GM19467 (cell line): ENCODE measurements around the gene TXLNB.
"Not testable (repeated sequence)": the region's sequence is repeated elsewhere in the genome, so short reads cannot be mapped to it uniquely, and the experiment has no call there.

Experiments used
- ATAC-seq: cut with Tn5 transposase; IDR thresholded peaks from one replicate; pipeline ENCODE4 v1.9.1; 2021; ENCODE audit warnings: mild to moderate bottlenecking, moderate library complexity; ENCODE audit not compliant: unreplicated experiment

TXLNB gene

DNA sequence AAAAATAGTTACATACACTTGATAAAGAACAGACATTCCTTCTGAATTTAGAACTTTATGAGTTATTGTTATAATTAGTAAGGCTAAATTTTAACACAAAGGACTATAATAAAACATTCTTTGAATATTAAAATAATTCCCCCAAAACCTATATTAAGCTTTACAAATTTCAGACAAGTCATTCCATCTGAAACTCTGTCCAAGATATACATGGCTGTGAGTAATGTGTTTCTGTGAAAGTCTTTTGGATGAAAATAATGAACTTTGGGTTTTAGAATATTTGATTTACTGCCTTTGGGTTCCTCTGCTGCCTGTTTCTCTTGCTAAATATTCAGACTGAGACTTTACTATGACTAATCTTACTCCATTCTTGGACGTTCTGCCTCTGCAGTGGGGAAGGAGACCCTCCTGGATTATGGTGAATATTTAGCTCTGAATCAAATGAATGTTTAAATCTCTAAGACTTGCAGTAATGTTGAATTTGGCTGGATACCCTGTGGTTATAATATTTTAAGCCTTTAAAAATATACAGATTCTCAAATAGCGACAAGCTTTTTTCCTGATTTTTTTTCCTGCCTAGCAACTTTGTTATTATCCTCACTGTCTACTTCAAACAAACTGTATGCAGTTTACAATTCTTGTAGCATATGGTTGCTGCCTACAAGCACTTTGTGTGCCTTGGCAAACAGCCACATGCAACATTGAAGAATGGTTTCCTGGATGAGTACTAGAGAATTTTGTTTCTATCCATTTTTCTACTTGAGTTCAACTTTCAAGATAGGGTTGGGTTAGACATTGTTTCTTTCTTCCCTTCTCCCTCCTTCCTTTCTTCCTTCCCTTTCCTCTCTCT is 51.4 kb downstream of the TXLNB start:
- no peak for ATAC-seq

DNA sequence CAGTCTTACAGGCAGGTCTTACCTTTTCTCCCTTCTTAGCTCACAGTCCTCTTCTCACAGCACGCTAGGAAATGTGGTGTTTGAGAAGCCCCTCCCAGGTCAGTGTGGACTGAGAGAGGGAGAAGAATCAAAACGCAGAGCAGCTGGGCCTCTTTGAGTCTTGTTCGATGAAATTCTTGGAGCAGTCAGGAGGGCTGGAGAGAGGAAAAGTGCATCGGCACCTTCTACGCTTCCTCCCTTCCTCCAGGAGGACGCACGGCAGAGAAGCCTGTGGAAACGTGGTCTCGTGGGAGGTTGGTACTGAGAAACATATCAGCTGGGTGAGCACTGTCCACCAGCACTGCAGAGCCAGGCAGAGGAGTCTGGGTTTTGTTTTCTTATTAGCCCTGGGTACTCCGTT is 52.7 kb downstream of the TXLNB start:
- no peak for ATAC-seq

DNA sequence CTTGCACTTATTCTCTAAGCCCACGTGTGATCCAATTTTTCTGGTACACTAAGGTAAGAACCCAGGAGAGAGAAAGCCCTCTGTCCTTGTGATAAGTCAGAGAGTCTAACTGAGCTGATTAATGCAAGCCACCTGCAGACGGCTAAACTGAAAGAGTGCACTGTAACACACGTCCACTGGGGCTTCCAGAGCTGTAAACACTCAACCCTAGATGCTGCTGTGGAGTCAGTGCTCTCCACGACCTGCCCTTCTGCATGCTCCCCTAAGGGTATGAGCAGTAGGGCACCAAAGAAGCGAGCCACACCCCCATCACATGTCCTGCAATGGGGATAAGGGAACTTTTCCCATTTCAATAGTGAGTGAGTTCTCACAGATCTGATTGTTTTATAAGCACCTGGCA is 55.7 kb downstream of the TXLNB start:
- no peak for ATAC-seq

DNA sequence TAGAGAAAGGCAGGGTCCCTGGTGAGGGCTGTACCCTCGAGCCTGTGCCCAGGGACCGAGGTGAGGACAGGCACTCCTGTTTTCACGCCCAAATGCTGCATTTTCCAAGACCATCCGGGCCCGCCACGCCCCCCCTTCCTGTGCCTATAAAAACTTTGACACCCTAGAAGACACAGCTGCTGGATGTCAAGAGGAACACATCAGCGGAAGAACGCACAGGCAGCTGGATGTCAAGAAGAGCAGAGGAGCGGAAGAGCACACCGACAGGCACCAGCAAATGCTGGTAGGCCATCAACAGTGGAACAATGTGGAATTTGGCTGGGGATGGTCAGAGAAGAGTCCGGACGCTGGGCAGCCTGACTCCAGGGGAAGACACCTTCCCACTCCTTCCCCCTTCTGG is 56.1 kb downstream of the TXLNB start:
- ATAC-seq = no peak

DNA sequence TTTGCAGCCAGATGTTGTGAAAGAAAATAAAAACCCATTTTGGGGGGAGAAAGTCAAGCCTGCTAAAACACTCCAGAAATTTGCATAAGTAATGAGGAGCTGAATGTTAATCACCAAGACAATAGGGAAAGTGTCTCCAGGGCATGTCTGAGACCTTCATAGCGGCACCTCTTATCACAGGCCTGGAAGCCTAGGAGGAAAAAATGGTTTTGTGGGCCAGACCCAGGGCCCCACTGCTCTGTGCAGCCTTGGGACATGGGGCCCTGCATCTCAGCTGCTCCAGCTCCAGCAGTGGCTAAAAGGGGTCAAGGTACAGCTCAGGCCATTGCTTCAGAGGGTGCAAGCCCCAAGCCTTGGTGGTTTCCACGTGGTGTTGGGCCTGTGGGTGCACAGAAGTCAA is 57.6 kb downstream of the TXLNB start:
- ATAC-seq = not testable (repeated sequence)

DNA sequence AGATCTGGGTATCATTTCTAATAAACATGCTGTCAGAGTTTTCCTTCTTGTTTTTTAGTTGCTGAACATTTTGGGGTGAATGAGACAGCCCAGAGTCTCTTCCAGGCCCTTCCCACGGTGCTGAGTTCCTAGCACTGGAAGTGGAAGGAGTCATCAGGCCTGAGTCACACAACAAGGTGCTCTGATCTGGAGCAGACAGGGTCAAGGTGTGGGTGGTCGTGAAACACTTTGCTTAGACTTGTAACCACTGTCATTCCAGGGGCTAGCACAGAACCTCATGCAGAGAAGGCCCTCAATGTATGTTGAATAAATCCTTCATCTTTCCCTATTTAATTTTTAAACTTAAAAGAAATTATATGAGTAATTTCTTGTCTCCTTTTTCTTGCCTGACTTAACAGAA is 60.6 kb downstream of the TXLNB start:
- no peak for ATAC-seq

DNA sequence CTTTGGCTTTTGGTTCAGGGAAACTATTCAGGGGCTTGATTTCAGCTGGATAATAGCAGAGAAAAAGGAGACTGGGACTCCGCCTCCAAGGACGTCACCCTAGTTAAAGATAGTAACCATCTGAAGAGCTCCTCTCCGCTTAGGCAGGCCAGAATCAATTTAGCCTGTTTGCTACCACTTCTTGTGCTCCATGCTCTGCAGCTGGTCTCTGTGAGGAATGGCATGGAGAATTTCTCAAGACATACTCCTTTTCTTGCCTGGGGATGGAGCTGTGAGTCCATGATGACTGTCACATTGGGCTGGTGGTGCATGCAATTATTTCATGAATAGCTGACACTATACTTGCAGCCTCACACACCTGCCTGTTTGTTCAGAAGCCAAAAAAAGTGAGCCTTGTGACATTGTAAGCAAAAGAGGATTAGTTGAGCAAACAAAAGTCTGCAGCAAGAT is 61.4 kb downstream of the TXLNB start:
- no peak for ATAC-seq

DNA sequence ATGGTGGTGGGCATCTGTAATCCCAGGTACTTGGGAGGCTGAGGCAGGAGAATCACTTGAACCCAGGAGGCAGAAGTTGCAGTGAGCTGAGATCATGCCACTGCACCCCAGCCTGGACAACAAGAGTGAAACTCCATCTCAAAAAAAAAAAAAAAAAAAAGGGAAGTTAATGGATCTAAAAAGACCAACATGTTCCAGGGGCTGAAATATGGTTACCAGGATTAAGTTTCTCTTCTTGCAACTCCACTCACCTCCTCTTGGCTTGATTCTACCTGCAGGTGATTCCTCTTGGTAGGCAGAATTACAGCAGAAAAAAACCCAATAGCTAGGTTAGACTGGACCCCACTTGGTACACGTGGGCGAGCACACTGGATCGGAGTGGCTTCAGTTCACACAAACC is 63.4 kb downstream of the TXLNB start:
- ATAC-seq = not testable (repeated sequence)

DNA sequence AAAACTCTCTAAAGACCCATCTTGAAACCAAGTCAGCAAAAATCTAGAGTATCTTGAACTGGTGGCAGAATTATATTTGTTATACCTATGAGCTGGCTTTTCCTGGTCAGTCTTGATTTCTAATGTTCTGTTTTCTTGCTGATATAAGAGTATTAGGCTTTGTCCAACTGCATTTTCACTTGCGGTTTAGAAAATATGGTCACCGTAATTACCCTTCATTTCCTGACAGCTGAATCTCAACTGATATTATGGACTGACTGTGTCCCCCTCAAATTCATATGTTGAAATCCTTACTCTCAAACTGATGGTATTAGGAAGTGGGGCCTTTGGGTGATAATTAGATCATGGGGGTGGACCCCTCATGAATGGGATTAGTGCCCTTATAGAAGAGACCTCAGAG is 72.1 kb downstream of the TXLNB start:
- no peak for ATAC-seq

DNA sequence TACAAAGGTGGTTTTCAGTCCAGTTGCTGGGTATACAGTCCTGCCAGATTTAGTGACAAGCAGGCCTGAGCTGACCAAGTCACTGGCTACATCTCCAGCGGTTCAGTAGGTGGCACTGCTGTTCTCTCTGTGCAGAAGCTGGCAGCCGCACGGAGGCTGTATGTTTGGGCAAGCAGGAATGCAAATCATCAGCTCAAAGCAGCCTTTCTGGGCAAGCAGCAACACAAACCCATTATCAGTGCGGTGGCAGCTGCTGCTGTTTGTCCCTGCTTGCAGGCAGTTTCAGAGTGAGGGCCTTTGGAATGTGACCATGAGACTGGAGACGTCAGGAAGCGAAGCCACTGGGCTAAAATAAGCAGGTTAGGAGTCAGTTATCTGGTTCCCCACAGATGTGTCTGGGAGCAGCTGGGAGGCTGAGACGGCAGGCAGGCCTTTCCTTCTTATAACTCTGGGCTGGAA is 72.5 kb downstream of the TXLNB start:
- peak; percentile 100 for ATAC-seq

DNA sequence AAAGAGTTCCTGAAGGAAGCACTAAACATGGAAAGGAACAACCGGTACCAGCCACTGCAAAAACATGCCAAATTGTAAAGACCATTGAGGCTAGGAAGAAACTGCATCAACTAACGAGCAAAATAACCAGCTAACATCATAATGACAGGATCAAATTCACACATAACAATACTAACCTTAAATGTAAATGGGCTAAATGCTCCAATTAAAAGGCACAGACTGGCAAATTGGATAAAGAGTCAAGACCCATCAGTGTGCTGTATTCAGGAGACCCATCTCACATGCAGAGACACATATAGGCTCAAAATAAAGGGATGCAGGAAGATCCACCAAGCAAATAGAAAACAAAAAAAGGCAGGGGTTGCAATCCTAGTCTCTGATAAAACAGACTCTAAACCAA is 79.3 kb downstream of the TXLNB start:
- not testable (repeated sequence) for ATAC-seq

DNA sequence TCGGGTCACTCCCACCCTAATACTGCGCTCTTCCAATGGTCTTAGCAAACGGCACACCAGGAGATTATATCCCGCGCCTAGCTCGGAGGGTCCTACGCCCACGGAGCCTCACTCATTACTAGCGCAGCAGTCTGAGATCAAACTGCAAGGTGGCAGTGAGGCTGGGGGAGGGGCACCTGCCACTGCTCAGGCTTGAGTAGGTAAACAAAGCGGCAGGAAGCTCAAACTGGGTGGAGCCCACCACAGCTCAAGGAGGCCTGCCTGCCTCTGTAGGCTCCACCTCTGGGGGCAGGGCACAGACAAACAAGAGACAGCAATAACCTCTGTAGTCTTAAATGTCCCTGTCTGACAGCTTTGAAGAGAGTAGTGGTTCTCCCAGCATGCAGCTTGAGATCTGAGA is 81.0 kb downstream of the TXLNB start:
- ATAC-seq = not testable (repeated sequence)

DNA sequence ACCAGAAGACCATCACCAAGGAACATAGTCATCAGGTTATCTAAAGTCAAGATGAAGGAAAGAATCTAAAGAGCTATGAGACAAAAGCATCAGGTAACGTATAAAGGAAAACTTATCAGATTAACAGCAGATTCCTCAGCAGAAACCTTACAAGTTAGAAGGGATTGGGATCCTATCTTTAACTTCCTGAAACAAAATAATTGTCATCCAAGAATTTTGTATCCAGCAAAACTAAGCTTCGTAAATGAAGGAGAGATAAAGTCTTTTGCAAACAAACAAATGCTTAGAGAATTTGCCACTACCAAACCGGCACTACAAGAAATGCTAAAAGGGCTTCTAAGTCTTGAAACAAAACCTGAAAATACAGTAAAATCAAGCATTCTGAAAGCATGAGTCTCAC is 86.0 kb downstream of the TXLNB start:
- ATAC-seq = no peak

DNA sequence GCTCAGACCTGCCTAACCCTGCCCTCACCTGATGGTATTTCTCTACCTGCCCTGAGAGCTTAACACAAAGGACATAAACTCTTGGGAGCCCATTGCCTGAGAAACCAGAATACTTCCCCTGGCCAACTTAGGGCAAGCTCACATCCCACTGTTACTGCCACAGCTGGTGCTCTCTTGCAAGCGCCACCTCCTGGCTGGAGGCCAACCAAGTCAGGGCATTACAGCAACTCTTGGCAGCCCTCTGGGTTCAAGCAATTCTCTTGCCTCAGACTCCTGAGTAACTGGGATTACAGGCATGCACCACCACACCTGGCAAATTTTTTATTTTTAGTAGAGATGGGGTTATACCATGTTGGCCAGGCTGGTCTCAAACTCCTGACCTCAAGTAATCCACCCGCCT is 86.8 kb downstream of the TXLNB start:
- no peak for ATAC-seq

DNA sequence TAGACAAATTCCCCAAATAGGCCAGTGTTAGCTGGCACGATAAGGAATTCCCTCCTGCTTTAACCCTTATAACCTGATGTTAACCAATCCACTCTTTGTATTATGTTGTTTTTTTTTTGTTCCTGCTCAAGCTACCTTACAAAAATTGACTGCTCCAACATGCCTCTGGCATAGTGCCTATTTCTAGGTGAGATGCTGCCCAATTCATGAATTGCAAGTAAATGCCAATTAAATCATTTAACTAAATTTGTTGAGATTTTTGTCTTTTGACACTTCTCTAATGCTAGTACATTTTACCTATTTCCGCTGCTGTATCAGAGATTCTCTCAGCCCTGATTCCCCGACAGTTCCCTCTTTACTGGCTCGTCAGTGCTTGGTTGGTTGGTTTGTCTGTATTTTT is 90.4 kb downstream of the TXLNB start:
- no peak for ATAC-seq

DNA sequence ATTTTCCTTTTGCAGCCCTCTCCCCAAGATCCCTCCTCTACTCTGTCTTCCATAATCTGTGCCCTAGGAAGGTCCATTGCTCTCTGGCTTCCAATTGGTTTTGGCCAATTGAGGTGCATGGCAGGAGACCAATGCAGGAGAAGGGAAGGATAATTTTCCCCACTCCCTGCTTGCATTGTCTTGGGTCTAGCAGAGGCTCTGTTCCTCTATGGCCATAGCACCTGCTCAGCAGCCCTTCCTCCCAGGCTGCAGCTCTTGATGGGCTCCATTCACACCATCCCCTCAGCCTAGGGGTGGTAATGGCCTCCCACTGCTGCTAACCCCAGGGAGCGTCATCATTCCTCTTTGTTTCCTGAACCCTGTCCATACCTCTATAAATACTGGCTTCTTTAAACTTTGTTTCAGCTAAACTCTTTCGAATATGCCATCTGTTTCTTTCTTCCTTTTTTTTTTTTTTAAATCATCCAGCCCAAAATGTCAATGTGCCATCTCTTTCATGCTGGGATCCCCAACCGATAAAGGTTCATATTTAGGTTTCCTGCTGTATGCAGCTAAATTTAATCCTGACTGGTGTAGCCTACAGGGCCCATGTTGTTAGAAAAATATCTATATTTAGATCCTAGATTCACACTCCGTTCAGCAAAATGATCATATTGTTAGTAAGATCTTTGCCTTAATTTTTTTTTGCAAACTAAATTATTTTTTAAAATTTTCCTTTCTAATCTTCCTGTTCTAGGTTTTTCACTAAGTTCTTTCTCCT is 93.1 kb downstream of the TXLNB start:
- ATAC-seq = no peak

DNA sequence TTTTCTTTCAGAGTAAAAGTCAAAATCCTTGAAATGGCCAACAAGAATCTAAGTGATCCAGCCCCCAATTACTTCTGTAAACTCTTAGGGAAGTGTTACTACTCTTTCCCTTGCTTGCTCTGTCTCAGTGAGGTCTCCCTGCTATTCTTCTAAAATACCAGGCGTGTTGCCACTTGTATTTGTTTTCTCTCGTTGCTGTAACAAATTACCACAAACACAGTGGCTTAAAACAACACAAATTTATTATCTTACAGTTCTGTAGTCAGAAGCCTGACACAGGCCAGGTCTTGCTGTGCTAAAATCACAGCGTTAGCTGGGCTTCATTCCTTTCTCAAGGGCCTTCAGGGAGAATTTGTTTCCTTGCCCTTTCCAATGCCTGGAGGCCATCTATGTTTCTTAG is 97.1 kb downstream of the TXLNB start:
- no peak for ATAC-seq
